BE2C (cell line): ENCODE measurements around the gene NRXN3.

Source experiments
- DNase-seq: peaks from one replicate; pipeline ENCODE4 v3.0.0-alpha.2; 2020
- H3K27me3 ChIP-seq: fragments of 250-450 bp; sonication (Bioruptor Pico); 2 replicates; pipeline ENCODE4 v1.5.1; 2020; ENCODE audit warnings: mild to moderate bottlenecking
- H3K36me3 ChIP-seq: fragments of 250-450 bp; sonication (Bioruptor Pico); 2 replicates; pipeline ENCODE4 v1.5.1; 2020; ENCODE audit warnings: mild to moderate bottlenecking
- H3K4me1 ChIP-seq: fragments of 250-450 bp; sonication (Bioruptor Pico); 2 replicates; pipeline ENCODE4 v1.5.1; 2020
- H3K4me3 ChIP-seq: 2 replicates; pipeline ENCODE4 v1.5.1; 2011; ENCODE audit warnings: low read depth, low read length
- H3K9me3 ChIP-seq: fragments of 250-450 bp; sonication (Bioruptor Pico); 2 replicates; pipeline ENCODE4 v1.5.1; 2020
- CTCF ChIP-seq: IDR thresholded peaks from 2 replicates; pipeline ENCODE4 v1.5.1; 2012; ENCODE audit warnings: mild to moderate bottlenecking, low read depth, low read length

The NRXN3 gene

GRCh38 chr14:78829274-78829673 lies 659.1 kb downstream of the NRXN3 start:
- H3K9me3 ChIP-seq: no peaks in the 10 kb centered on the region
- H3K36me3 ChIP-seq: no peaks in the 10 kb centered on the region
- no peak for TF ChIP-seq CTCF
- H3K4me3 ChIP-seq: no peak overlapping the region
- H3K27me3 ChIP-seq: no peaks in the 10 kb centered on the region
- DNase-seq: no peak
- H3K4me1 ChIP-seq: no peaks in the 10 kb centered on the region

GRCh38 chr14:78834766-78835451 lies 664.7 kb downstream of the NRXN3 start:
- H3K9me3 ChIP-seq: no peaks in the 10 kb centered on the region
- no peak for TF ChIP-seq CTCF
- 0 out of 2 replicates have a peak, but pooled peaks cover 4% of the 10 kb centered on the region for H3K27me3 ChIP-seq
- no peaks in the 10 kb centered on the region for H3K36me3 ChIP-seq
- DNase-seq: no peak
- H3K4me3 ChIP-seq: no peak overlapping the region
- no peaks in the 10 kb centered on the region for H3K4me1 ChIP-seq

GRCh38 chr14:78835909-78836308 lies 665.7 kb downstream of the NRXN3 start:
- H3K9me3 ChIP-seq: no peaks in the 10 kb centered on the region
- no peaks in the 10 kb centered on the region; the same call in 1 of the 2 replicates for H3K4me1 ChIP-seq
- DNase-seq: no peak
- no peaks in the 10 kb centered on the region for H3K36me3 ChIP-seq
- H3K27me3 ChIP-seq: peaks cover 4% of the 10 kb centered on the region; the same call in 1 of the 2 replicates
- no peak for TF ChIP-seq CTCF
- H3K4me3 ChIP-seq: no peak overlapping the region

GRCh38 chr14:78836777-78837176 lies 666.6 kb downstream of the NRXN3 start:
- Histone ChIP-seq H3K9me3 (no peaks in the 10 kb centered on the region), H3K27me3 (peaks cover 4% of the 10 kb centered on the region; the same call in 1 of the 2 replicates), H3K36me3 (no peaks in the 10 kb centered on the region), H3K4me3 (no peak overlapping the region), H3K4me1 (no peaks in the 10 kb centered on the region; the same call in 1 of the 2 replicates)
- TF ChIP-seq CTCF: peak; percentile 64
- peak; percentile 57 for DNase-seq

DNA sequence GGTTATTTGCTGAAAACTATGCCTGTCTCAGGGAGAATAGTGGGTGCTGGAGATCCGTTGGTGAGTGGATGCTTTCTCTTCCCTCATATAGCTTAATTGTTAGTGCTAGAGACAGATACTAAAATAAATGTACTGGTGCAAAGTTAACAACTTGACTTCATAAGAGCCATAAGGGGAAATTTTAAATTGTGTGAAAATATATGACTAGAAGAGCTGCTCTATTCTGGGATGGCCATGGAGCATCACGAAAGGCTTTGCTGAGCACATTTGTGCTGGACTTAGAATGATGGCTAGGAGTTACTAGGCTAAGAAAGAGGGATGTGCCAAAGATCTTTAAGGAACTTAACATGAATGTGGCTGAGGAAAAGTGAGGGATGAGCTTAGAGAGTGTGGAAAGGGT lies 668.8 kb downstream of the NRXN3 start:
- no peaks in the 10 kb centered on the region for H3K9me3 ChIP-seq
- no peak for TF ChIP-seq CTCF
- peaks cover 4% of the 10 kb centered on the region; the same call in 1 of the 2 replicates for H3K27me3 ChIP-seq
- no peak overlapping the region for H3K4me3 ChIP-seq
- DNase-seq: no peak
- no peaks in the 10 kb centered on the region; the same call in 1 of the 2 replicates for H3K4me1 ChIP-seq
- H3K36me3 ChIP-seq: no peaks in the 10 kb centered on the region

GRCh38 chr14:78840898-78841297 lies 670.7 kb downstream of the NRXN3 start:
- Histone ChIP-seq H3K36me3 (no peaks in the 10 kb centered on the region), H3K4me3 (no peak overlapping the region), H3K9me3 (no peaks in the 10 kb centered on the region), H3K4me1 (no peaks in the 10 kb centered on the region; the same call in 1 of the 2 replicates), H3K27me3 (no peaks in the 10 kb centered on the region; the same call in 1 of the 2 replicates)
- no peak for DNase-seq
- no peak for TF ChIP-seq CTCF
